GM12878 (cell line): ENCODE data around the gene NEDD8. TPM values are rescaled to one million over a fixed set of nuclear protein-coding genes. Genes with fewer than 3 reads are reported as not detected.

ENCODE experiments used
- ATAC-seq: fragments of 200-7000 bp; cut with Tn5 transposase; 3 replicates; pipeline ENCODE4 v1.9.1; 2020; ENCODE audit warnings: mild to moderate bottlenecking, moderate library complexity
- BruUV-seq: library from RNA; stranded (reverse); fragments of 400-500 nt; replicated peaks from 2 replicates; lab custom pipeline; 2021; lab: Mats Ljungman, UMichigan
- CTCF ChIA-PET: fragments of 300-600 bp; sonication (Branson Sonifier 250); formaldehyde crosslinking; extraction: SDS; loops from one replicate; lab custom pipeline; 2021; ENCODE audit warnings: inconsistent platforms; lab: Yijun Ruan, JAX
- POLR2A ChIA-PET: fragments of 350-600 bp; formaldehyde crosslinking; extraction: SDS; loops from one replicate; lab custom pipeline; 2021; ENCODE audit warnings: inconsistent platforms; lab: Charles Lee
- RAD21 ChIA-PET: fragments of 300-600 bp; sonication (Branson Sonifier 250); formaldehyde crosslinking; loops from one replicate; lab custom pipeline; 2023; ENCODE audit warnings: antibody characterized with exemption; ENCODE audit not compliant: unreplicated experiment; lab: Charles Lee
- SMC1A ChIA-PET: fragments of 300-600 bp; sonication (Branson Sonifier 250); formaldehyde crosslinking; loops from one replicate; lab custom pipeline; 2023; ENCODE audit not compliant: unreplicated experiment, uncharacterized antibody; lab: Charles Lee
- DNase-seq: peaks from one replicate; pipeline ENCODE4 v3.0.0-alpha.2; 2011; ENCODE audit warnings: low read depth, low spot score
- FAIRE-seq: peaks from 3 replicates; lab custom pipeline; 2011; peaks lifted over from hg19 to GRCh38; lab: Jason Lieb, UNC
- H2AFZ ChIP-seq: 2 replicates; pipeline ENCODE4 v1.6.0; 2011; ENCODE audit warnings: low read depth, low read length, control low read depth; ENCODE audit not compliant: control insufficient read depth
- H3K27ac ChIP-seq: 2 replicates; pipeline ENCODE4 v1.5.1; 2011; ENCODE audit warnings: control low read depth; ENCODE audit not compliant: control insufficient read depth, insufficient read depth
- H3K27me3 ChIP-seq, 2 experiments: replicated peaks in 1 of 2; 2 replicates each; pipeline versions ENCODE4 v1.6.0 to v1.6.1; 2011; ENCODE audit warnings: low read length in 1 of 2; ENCODE audit not compliant: control insufficient read depth in 2 of 2, insufficient read depth in 2 of 2
- H3K36me3 ChIP-seq, 2 experiments: 2 replicates each; pipeline ENCODE4 v1.5.1; 2011; ENCODE audit warnings: low read length in 1 of 2; ENCODE audit not compliant: control insufficient read depth in 2 of 2, insufficient read depth in 2 of 2
- H3K4me1 ChIP-seq: 2 replicates; pipeline ENCODE4 v1.6.1; 2011; ENCODE audit warnings: mild to moderate bottlenecking, low read length, moderate library complexity, mixed read lengths; ENCODE audit not compliant: control insufficient read depth, insufficient read depth
- H3K4me2 ChIP-seq: 2 replicates; pipeline ENCODE4 v1.6.0; 2011; ENCODE audit warnings: control low read depth; ENCODE audit not compliant: control insufficient read depth, insufficient read depth
- H3K4me3 ChIP-seq: fragments of 200-600 bp; sonication (generic); 2 replicates; pipeline ENCODE4 v1.5.1; 2016
- H3K79me2 ChIP-seq: 2 replicates; pipeline ENCODE4 v1.6.0; 2011; ENCODE audit warnings: low read length; ENCODE audit not compliant: control insufficient read depth, insufficient read depth
- H3K9ac ChIP-seq: 2 replicates; pipeline ENCODE4 v1.8.0; 2011; ENCODE audit warnings: low read length, control low read depth, mixed read lengths; ENCODE audit not compliant: control insufficient read depth, insufficient read depth
- H3K9me3 ChIP-seq: replicated peaks from 3 replicates; pipeline ENCODE4 v1.5.1; 2011; ENCODE audit warnings: mild to moderate bottlenecking, low read length; ENCODE audit not compliant: control insufficient read depth, insufficient read depth
- H4K20me1 ChIP-seq: 2 replicates; pipeline ENCODE4 v1.6.0; 2011; ENCODE audit not compliant: control insufficient read depth, insufficient read depth
- ESRRA ChIP-seq: IDR thresholded peaks from 2 replicates; pipeline ENCODE4 v1.6.1; 2012; ENCODE audit warnings: mild to moderate bottlenecking, low read length, improper control_type of control experiment
- NR2C1 ChIP-seq: fragments of 450-650 bp; IDR thresholded peaks from 2 replicates; pipeline ENCODE4 v1.6.1; 2017; ENCODE audit warnings: antibody characterized with exemption, mild to moderate bottlenecking, moderate library complexity
- POLR2A ChIP-seq: IDR thresholded peaks from 2 replicates; pipeline ENCODE4 v1.6.1; 2011; ENCODE audit warnings: low read depth, mild to moderate bottlenecking, low read length
- POLR2AphosphoS5 ChIP-seq: IDR thresholded peaks from 2 replicates; pipeline ENCODE4 v1.6.1; 2011; ENCODE audit warnings: mild to moderate bottlenecking, low read length, inconsistent platforms
- ZSCAN29 ChIP-seq: fragments of 450-650 bp; IDR thresholded peaks from 2 replicates; pipeline ENCODE4 v1.6.1; 2017; ENCODE audit warnings: mild to moderate bottlenecking, moderate library complexity
- whole genome bisulfite sequencing: methylation state at CpG from one replicate; pipeline ENCODE4 v1.1.6; 2016; ENCODE audit warnings: low lambda C conversion rate; ENCODE audit not compliant: insufficient replicate concordance, insufficient coverage; ENCODE audit errors: missing lambda C conversion rate; 5-methylcytosine and 5-hydroxymethylcytosine counted together
- in situ Hi-C: fragments of 300-500 bp; cut with MboI; formaldehyde crosslinking; loops from 9 replicates; pipeline ENCODE4 v1.14.3; 2018; ENCODE audit warnings: mixed read lengths
- intact Hi-C: fragments of 100-400 bp; cut with micrococcal nuclease; formaldehyde crosslinking; loops from one replicate; pipeline ENCODE4 v1.14.2; 2022; ENCODE audit not compliant: unreplicated experiment
- polyA plus RNA-seq, 11 experiments: library from polyadenylated mRNA; depleted of rRNA in 4 of 11; unstranded in 6 of 11; stranded (reverse) in 5 of 11; fragments of >200 nt; fragmentation: Nextera tagmentation in 4 of 11; fragmentation: Illumina TruSeq in 1 of 11; extraction: Ambion mirVana in 4 of 11; extraction: Trizol in 1 of 11; gene quantifications; 1 replicate in 1 of 11; 2 replicates in 10 of 11; pipeline versions ENCODE4 v1.2.1 to v1.2.3, GENCODE V29; 2011 to 2016; ENCODE audit warnings: inconsistent platforms in 2 of 11, missing spikeins in 2 of 11, low read depth in 1 of 11
- total RNA-seq, 4 experiments: library from RNA; depleted of rRNA in 3 of 4; stranded (reverse); fragments of >200 nt in 3 of 4; fragmentation: Illumina TruSeq in 1 of 4; extraction: Trizol in 1 of 4; gene quantifications; 2 replicates each; pipeline versions ENCODE4 v1.2.1 to v1.2.3, GENCODE V29; 2013 to 2021
- TF ChIP-seq, protein P1 (sequence below): fragments of 450-650 bp; IDR thresholded peaks from 2 replicates; pipeline ENCODE4 v1.6.1; 2017; ENCODE audit warnings: low read depth, mild to moderate bottlenecking, moderate library complexity

Gene NEDD8
- total and polyA plus RNA-seq, 10 of the 15 experiments (the other 5 are each of a cell fraction or from before 2014, with no cell fraction given): 164 to 991 (median 300) TPM

DNA sequence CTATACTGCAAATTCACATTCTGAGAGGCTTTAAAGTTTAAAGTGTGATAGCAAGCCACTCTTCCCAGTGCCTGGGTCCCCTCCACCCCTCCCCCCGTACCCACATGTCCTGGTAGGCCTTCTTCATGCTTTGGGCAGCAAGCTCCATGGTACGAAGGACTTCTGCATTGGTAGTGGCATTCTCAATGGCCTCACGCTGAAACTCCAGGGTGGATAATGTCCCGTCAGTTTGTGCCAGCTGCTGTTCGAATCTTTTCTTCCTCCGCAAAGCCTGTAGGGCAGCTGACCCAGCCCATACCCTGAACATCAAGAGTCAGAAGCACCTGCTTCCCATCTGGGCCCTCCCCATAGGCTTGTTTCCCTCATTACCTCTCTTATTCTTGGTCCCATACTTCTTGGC, 20.9 kb downstream of the NEDD8 start:
- H3K27ac ChIP-seq: no peak overlapping the region
- SMC1A ChIA-PET: interaction anchor here (1.0 to 1.7 kb wide), 4 partner anchors 17 to 62 kb away, joined by 3 to 5 read pairs (median 3); partner anchors contain the start of gene TINF2
- H3K4me2 ChIP-seq: no peak overlapping the region; the same call in 1 of the 2 replicates
- H3K9ac ChIP-seq: no peak overlapping the region
- no peak overlapping the region for H3K4me3 ChIP-seq
- H3K27me3 ChIP-seq: no peaks in the 10 kb centered on the region
- 0 out of 2 replicates have a peak, but pooled peaks cover 3% of the 10 kb centered on the region for H4K20me1 ChIP-seq
- FAIRE-seq (no peak), DNase-seq (no peak), ATAC-seq (no peak)
- in situ Hi-C loops (no loop called here), intact Hi-C loops (loop anchor here (10.0 kb wide), 1 partner anchor 197 kb away; no protein-coding TSS in a partner anchor)
- POLR2A ChIA-PET: interaction anchor here (0.8 to 4.3 kb wide), 8 partner anchors 12 to 97 kb away, joined by 3 to 50 read pairs (median 5); partner anchors contain the start of genes DCAF11, IPO4, IRF9 and TM9SF1
- H3K4me1 ChIP-seq: peaks cover 15% of the 10 kb centered on the region
- TF ChIP-seq ZSCAN29 (no peak), POLR2A (0 out of 2 replicates have a peak, but pooled peaks have one; percentile 20), NR2C1 (no peak)
- 95% methylated on average over 6 of the region's 6 CpGs for WGBS
- no peak overlapping the region for H2AFZ ChIP-seq
- CTCF ChIA-PET: interaction anchor here (1.0 to 6.3 kb wide), 6 partner anchors 10 to 220 kb away, joined by 3 to 54 read pairs (median 4); partner anchors contain the start of genes IRF9, TINF2 and TM9SF1
- peaks cover 3 to 36% of the 10 kb centered on the region in 2 experiments; a peak in 3 of 4 replicates for H3K36me3 ChIP-seq
- H3K9me3 ChIP-seq: no peaks in the 10 kb centered on the region
- no TSS peak for BruUV-seq
- H3K79me2 ChIP-seq: peaks cover 19% of the 10 kb centered on the region
- RAD21 ChIA-PET: interaction anchor here (0.9 to 1.8 kb wide), 2 partner anchors 86 to 155 kb away, joined by 4 to 5 read pairs; no protein-coding TSS in a partner anchor

DNA sequence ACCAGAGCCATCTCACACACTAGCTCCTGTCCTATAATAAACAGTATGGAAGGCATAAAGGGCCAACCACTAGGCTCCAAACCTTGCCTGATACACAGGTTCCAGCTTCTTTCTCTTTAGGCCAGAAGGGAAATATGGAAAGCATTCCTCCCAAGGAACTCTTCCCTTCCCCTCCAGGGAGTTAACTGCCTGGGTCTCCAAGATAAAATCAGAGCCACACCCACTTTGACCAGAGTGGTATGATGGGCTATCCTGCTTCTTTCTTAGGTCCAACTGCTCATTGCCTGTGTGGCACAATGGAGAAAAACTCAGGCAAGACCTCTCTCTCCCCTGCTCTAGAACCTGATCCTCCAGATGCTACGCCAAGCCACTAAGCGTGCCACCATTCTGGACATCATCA, 24.5 kb downstream of the NEDD8 start:
- Histone ChIP-seq H2AFZ (no peak overlapping the region), H3K9ac (no peak overlapping the region), H3K27me3 (no peaks in the 10 kb centered on the region), H4K20me1 (0 out of 2 replicates have a peak, but pooled peaks cover 3% of the 10 kb centered on the region), H3K4me2 (no peak overlapping the region), H3K4me1 (peaks cover 3% of the 10 kb centered on the region), H3K36me3 (peaks cover 3 to 36% of the 10 kb centered on the region in 2 experiments; a peak in 3 of 4 replicates), H3K9me3 (peaks cover 3% of the 10 kb centered on the region; the same call in 2 of the 3 replicates), H3K79me2 (peaks cover 14% of the 10 kb centered on the region), H3K27ac (no peak overlapping the region), H3K4me3 (no peak overlapping the region)
- POLR2A ChIA-PET: interaction anchor here (1.0 to 1.6 kb wide), 3 partner anchors 12 to 60 kb away, joined by 3 to 11 read pairs (median 4); partner anchors contain the start of genes RNF31 and TM9SF1
- SMC1A ChIA-PET: no interaction called here
- 100% methylated on average over 2 of the region's 2 CpGs for WGBS
- CTCF ChIA-PET: interaction anchor here (1.0 kb wide), 1 partner anchor 90 kb away, joined by 3 read pairs; no protein-coding TSS in a partner anchor
- RAD21 ChIA-PET: no interaction called here
- ATAC-seq (no peak), FAIRE-seq (no peak), DNase-seq (no peak)
- in situ Hi-C loops (no loop called here), intact Hi-C loops (no loop called here)
- no TSS peak for BruUV-seq
- TF ChIP-seq POLR2AphosphoS5: 0 out of 2 replicates have a peak, but pooled peaks have one; percentile 15
- TF ChIP-seq, protein P1, sequence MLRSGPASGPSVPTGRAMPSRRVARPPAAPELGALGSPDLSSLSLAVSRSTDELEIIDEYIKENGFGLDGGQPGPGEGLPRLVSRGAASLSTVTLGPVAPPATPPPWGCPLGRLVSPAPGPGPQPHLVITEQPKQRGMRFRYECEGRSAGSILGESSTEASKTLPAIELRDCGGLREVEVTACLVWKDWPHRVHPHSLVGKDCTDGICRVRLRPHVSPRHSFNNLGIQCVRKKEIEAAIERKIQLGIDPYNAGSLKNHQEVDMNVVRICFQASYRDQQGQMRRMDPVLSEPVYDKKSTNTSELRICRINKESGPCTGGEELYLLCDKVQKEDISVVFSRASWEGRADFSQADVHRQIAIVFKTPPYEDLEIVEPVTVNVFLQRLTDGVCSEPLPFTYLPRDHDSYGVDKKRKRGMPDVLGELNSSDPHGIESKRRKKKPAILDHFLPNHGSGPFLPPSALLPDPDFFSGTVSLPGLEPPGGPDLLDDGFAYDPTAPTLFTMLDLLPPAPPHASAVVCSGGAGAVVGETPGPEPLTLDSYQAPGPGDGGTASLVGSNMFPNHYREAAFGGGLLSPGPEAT: no peak
- no peak for TF ChIP-seq ESRRA
